GM18858 (cell line): ENCODE results near the gene BAZ2B.
A peak's percentile ranks its signal among the peaks of the same experiment; 100 is the strongest.
"Not testable (repeated sequence)": the region's sequence is repeated elsewhere in the genome, so short reads cannot be mapped to it uniquely, and the experiment has no call there.

ENCODE experiments used
- ATAC-seq: cut with Tn5 transposase; IDR thresholded peaks from one replicate; pipeline ENCODE4 v1.9.1; 2021; ENCODE audit not compliant: unreplicated experiment

The BAZ2B gene

GRCh38 chr2:159538801-159539200, 77.5 kb downstream of the BAZ2B start:
- ATAC-seq = no peak

GRCh38 chr2:159535261-159535660, 81.1 kb downstream of the BAZ2B start:
- ATAC-seq = not testable (repeated sequence)

GRCh38 chr2:159531475-159531874, 84.9 kb downstream of the BAZ2B start:
- ATAC-seq = no peak

- ATAC-seq = no peak
Measured at GRCh38 chr2:159526433-159526832, 89.9 kb downstream of the BAZ2B start.

- no peak for ATAC-seq
Measured at GRCh38 chr2:159525012-159525411, 91.3 kb downstream of the BAZ2B start.

GRCh38 chr2:159521272-159521671, 95.1 kb downstream of the BAZ2B start:
- ATAC-seq = no peak

GRCh38 chr2:159518321-159519005, 97.9 kb downstream of the BAZ2B start:
- ATAC-seq = no peak

GRCh38 chr2:159516241-159516758, 100.0 kb downstream of the BAZ2B start:
- ATAC-seq = peak; percentile 82

GRCh38 chr2:159515441-159515840, 100.9 kb downstream of the BAZ2B start:
- no peak for ATAC-seq

- ATAC-seq = no peak
Measured at GRCh38 chr2:159513745-159514144, 102.6 kb downstream of the BAZ2B start.

- no peak for ATAC-seq
Measured at GRCh38 chr2:159508140-159508539, 108.2 kb downstream of the BAZ2B start.

GRCh38 chr2:159506764-159507440, 109.4 kb downstream of the BAZ2B start:
- ATAC-seq = no peak

- ATAC-seq = no peak
Measured at GRCh38 chr2:159506202-159506601, 110.1 kb downstream of the BAZ2B start.

- no peak for ATAC-seq
Measured at GRCh38 chr2:159505196-159505595, 111.2 kb downstream of the BAZ2B start.

GRCh38 chr2:159501743-159502142, 114.6 kb downstream of the BAZ2B start:
- ATAC-seq = no peak

GRCh38 chr2:159497847-159498246, 118.5 kb downstream of the BAZ2B start:
- ATAC-seq = no peak

- no peak for ATAC-seq
Measured at GRCh38 chr2:159497256-159497655, 119.1 kb downstream of the BAZ2B start.

- ATAC-seq = no peak
Measured at GRCh38 chr2:159489476-159489875, 126.9 kb downstream of the BAZ2B start.

GRCh38 chr2:159484532-159484931, 131.8 kb downstream of the BAZ2B start:
- ATAC-seq = no peak

- no peak for ATAC-seq
Measured at GRCh38 chr2:159476329-159476728, 140.0 kb downstream of the BAZ2B start.

GRCh38 chr2:159475793-159476192, 140.6 kb downstream of the BAZ2B start:
- no peak for ATAC-seq

GRCh38 chr2:159471340-159471739, 145.0 kb downstream of the BAZ2B start:
- ATAC-seq = no peak
